HG02571 (cell line): ENCODE results near the gene OSGIN1.

Experiments
- ATAC-seq: cut with Tn5 transposase; IDR thresholded peaks from one replicate; pipeline ENCODE4 v1.9.1; 2021; ENCODE audit warnings: mild to moderate bottlenecking, moderate library complexity; ENCODE audit not compliant: unreplicated experiment

The OSGIN1 gene, protein sequence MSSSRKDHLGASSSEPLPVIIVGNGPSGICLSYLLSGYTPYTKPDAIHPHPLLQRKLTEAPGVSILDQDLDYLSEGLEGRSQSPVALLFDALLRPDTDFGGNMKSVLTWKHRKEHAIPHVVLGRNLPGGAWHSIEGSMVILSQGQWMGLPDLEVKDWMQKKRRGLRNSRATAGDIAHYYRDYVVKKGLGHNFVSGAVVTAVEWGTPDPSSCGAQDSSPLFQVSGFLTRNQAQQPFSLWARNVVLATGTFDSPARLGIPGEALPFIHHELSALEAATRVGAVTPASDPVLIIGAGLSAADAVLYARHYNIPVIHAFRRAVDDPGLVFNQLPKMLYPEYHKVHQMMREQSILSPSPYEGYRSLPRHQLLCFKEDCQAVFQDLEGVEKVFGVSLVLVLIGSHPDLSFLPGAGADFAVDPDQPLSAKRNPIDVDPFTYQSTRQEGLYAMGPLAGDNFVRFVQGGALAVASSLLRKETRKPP

DNA sequence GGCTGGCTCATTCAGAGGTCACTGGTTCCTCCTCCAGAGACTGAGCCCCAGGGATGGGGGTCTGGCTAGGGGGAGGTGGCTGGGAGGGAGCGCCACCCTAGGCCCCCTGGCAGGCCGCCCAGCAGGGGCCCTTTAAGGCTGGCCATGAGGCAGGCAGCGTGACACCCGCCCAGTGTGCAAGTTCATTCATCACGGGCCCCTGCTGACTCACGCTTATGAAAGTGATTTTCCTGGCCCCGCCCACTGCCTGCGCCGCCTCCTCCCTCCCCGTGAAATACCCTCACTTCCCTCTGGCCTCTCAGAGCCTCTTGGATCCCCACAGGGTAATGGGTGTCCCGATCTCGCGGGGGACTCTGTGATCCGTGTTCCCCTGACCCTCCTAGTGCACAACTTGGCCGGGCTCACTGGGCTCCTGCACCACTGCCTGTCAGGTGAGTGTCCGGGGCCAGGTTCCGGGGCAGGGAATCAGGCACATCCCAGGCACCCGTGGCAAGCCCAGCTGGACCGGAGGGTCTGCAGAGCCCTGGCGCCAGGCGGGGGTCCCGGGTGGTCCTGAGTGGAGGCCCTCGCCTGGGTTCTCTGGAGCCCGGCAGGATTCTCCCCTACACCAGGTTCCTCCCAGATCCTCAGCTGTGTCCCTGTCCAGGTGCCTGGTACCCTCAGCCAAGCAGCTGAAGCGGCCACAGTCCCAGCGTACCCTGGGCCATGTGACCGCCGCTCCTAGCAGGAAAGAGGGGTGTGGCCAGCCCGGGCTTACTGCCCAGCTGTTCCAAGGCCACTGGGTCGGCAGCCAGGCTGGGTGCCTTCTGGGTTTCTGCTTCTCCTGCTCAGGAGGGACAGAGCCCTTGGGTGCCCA, at the start of gene OSGIN1:
Gene OSGIN1, plus strand, starts transcription at position 301 of the 856 bp plus-strand sequence. CDS start 4,432 bp downstream, outside the sequence.
- peak; percentile 68 for ATAC-seq

DNA sequence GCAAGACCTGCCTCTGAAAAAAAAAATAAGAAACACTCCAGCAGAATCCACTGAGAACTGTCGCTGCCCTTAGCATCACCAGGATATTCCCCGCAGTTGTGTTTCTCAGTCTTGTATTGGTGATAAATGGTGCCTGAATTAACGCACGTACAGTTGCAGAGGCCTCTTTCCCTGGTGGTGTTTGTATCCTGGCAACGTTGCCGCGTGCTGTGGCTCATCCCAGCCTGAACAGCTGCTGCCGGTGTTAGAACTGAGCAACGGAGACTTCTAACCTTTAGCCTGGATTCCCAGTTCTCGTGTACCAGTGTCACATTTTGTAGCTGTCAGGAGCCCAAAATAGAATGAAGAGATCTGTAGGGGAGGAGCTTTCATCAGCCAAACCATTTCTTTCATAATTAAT, 49.3 kb upstream of the OSGIN1 start:
- ATAC-seq, result no peak

- no peak for ATAC-seq
Observed at GRCh38 chr16:83906683-83907082, 46.4 kb upstream of the OSGIN1 start.

DNA sequence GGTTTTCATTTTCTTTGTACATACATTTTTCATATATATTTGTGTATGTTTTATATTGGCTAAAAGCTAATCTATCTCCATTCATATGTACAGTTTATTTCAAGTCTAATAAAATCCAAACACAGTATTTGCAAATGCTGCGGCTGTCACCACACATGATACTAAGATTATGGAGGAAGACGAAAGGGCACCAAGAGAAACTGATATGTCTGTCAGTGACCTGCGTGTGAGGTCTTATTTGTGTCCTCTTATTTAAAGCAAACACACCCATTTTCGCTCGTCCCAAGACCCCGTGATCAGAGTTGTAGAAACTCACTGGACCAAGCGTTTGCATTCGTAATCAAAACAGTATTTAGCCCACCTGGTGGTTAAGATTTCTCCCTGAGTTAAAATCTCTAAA, 45.9 kb upstream of the OSGIN1 start:
- ATAC-seq, result no peak

GRCh38 chr16:83907631-83908250, 45.3 kb upstream of the OSGIN1 start:
- no peak for ATAC-seq

DNA sequence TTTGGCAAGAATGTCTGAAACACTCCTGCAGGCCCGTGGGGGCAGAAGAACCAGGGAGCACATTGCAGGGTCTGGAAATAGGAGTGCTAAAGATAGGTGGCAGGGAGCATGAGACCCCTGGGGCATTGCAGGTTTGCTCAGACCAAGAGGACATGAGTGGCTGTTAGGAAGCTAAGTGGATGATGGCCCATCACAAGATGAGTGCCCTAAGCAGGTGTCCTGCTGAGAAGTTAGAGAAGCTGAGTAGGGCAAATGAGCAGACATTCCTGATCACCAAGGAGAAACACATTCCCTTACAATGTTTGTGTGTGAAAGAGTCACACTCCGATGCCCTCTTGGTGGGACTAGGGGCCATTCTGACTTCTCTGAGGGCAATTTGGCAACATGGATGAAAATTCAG, 44.2 kb upstream of the OSGIN1 start:
- ATAC-seq, result no peak

- no peak for ATAC-seq
Observed at GRCh38 chr16:83911290-83911689, 41.8 kb upstream of the OSGIN1 start.

DNA sequence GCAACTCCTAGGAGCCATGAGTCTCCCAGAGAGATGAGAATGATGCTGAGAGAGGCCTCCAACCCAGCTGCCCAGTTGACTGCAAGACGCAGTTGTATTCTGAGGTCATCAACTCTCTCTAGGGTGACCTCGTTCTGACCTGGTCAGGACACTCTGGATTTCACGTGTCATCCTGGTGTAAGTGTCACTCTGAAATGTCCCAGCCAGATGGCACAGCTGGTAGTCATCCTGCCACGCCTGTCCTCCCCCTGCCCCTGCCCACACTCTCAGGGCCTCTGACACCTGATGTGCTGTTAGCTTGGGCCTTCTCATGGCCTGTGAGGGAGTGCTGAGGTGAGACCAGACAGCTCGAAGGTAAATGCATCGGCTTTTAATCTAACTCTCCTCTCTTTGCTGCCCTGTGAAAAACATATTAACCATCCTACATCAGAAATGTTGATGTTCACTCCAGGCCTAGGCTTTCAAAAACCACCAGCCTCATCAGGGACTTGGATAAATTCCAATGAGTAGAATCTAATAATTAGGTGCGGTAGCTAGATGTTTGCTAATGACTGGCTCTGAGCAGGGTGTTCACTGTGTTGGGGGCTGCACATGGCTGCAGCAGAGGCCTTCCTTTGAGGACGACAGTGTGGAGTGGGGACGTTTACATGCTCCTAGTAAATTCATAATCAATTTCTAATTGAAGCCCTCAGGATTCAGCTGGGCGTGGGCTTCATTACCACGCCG, 40.4 kb upstream of the OSGIN1 start:
- no peak for ATAC-seq

DNA sequence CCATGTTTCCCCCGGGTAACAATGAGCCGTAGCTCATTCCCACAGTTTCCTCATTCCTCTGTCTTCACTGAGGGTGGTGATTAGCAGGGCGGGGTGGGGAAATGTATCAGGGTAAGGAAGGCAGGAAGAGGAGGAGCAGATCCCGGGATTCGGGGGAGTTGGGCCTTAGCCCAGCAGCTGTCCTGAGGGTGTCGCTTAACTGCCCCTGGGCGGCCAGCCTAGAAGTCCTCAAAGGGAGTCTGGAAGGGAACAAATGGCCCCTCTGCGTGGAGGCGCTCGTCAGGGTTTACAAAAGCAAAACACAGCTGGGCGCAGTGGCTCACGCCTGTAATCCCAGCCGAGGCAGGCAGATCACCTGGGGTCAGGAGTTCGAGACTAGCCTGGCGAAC, 39.8 kb upstream of the OSGIN1 start:
- ATAC-seq, result no peak

GRCh38 chr16:83914091-83914710, 38.8 kb upstream of the OSGIN1 start:
- no peak for ATAC-seq

GRCh38 chr16:83915081-83915480, 38.0 kb upstream of the OSGIN1 start:
- no peak for ATAC-seq

- no peak for ATAC-seq
Observed at GRCh38 chr16:83915491-83915890, 37.5 kb upstream of the OSGIN1 start.

DNA sequence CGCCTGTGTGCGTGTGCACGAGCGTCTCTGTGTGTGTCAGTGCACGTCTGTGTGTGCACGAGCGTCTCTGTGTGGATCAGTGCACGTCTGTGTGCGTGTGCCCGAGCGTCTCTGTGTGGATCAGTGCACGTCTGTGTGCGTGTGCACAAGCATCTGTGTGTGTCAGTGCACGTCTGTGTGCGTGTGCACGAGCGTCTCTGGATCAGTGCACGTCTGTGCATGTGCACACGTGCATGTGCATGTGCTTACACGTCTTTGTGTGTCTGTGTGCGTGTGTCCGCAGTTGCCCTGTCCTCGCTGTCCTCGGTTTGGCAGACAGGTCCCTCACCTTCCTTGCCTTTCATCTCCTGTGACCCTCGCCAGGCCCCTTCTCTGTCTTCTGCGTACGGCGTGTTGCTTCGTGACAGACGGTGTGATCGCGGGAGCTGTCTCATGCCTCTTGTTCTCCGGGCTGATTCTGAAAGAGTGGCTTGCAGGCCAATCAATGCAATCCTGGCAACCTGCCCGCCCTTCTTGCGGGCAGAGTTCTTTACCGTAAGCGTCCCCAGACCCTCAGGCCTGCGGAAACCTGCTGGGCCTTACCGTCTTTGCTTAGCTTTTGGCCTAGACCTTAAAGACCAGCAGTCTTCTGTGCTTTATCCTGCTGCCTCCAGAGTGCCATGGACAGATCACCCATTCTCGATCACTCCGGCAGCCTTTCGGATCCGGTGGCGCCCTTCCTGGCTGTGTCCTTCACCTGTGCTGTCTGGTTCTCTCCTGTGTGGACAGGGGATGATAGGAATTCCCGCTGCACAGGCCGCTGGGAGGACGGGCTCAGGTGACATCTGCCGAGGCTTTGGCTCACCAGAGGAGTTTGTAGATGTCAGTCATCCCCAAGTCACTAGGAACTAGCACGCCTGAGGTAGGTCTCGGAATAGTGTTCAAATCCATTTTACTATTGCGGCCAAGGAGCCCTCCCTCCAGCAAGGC, 35.6 kb upstream of the OSGIN1 start:
- no peak for ATAC-seq

DNA sequence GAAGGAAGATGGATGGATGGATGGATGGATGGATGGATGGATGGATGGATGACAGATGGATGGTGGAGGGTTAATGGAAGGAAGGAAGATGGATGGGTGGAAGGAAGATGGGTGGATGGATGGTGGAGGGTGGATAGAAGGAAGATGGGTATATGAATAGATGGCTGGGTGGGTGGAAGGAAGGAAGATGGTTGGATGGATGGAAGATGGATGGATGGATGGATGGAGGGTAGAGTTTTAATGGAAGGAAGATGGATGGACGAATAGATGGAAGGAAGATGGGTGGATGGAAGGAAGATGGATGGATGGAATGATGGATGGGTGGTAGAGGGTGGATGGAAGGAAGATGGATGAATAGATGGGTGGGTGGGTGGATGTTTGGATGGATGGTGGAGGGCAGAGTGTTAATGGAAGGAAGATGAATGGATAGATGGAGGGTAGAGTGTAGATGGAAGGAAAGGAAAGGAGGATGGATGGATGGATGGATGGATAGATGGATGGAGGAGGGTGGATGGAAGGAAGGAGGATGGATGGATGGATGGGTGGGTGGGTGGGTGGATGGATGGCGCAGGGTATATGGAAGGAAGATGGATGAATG, 32.0 kb upstream of the OSGIN1 start:
- ATAC-seq, result no peak

DNA sequence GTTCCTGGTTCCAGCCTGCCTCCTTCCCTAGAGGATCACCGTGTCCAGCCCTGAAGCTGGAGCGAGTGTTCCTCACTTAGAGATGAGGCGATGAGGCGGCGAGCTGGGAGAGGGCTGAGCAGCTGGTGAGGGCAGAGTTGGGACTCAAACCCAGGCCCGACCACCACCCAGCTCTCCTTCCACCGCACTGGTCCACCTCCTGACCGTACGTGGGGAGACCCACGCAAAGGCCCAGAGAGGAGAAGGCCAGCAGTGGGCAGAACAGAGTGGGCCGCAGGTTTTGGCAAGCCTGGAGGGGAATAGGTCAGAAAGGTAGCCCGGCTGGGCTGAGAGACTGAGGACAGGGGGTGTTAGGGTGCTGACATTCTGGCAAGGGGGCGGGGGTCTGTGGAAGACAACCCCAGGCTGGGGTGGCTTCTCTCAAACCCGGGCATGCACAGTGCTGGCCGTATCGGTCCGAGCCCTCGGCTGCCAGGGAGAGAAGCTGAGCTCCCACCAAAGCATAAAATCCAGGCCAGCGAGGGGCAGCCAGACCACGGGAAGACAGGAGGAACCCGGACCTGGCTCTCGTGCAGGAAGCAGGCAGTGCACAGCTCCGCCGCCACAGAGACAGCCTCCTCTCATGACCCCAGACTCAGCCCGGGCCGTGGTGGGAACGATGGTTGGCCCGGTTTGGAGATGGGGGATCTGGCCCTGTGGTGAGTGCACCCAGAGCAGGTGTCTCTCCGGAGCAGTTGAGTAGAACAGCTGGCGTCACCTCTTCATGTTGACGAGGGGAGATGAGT, 29.3 kb upstream of the OSGIN1 start:
- no peak for ATAC-seq

DNA sequence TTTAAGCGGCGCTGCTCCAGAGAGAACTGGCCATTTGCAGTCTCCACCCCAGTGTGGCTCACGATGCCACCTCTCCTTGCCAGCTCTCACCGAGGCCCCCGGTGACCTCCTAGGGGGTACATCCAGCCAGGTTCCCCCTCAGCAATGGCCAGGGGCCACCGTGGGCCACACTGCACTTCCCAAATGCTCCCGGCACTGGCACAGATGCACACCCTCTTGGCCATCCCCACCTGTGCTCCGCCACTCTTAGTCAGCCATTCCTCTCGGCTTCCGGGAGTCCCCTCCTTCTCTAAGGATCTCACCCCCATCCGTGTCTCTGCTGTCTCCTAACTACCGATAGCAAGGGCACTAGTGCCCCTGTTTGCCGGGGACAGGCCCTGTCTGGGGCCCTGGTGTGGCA, 28.4 kb upstream of the OSGIN1 start:
- ATAC-seq, result no peak

DNA sequence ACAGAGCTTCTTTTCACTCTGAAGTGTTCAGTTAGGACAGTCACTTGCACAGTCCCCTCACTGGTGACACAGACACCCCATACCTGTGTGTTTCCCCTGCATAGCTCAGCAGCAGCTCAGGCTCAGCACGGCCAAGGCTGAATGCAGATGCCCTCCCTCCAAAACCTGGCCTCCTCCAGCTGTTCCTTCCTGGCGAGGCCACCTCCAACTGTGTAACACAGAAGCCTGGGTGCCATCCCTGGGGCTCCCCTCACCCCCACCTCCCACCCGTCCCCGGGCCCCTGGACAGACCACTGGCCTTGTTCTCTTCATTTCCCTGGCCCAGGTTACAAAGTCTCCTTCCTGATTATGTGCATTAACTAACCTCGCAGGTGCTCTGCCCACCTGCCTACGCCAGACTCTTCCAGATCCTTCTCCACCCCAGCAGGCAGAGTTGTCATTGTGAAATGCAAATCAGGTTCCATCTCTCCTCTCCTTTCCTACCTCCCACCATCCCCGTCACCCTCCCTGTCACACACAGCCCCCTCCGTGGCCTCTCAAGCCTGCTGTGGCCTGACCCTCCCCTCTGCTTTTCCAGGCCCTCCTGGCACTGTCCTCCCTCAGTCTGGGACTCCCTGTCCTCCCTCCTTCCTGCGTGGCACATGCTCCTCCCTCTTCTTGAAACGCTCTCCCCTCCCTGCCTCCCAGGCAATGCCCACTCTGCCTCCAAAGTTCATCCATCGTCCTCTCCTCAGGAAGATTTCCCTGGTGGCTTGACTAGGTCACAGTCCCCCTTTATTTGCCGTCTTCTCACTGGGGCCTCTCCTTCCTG, 27.7 kb upstream of the OSGIN1 start:
- ATAC-seq, result no peak
